ENCODE results near the gene ARL4A. TPM values are rescaled to one million over a fixed set of nuclear protein-coding genes. Genes with fewer than 3 reads are reported as not detected.

ARL4A gene
- total RNA-seq, 4 donors from 2014 or later, result 98.1 to 116 (median 112) TPM

DNA sequence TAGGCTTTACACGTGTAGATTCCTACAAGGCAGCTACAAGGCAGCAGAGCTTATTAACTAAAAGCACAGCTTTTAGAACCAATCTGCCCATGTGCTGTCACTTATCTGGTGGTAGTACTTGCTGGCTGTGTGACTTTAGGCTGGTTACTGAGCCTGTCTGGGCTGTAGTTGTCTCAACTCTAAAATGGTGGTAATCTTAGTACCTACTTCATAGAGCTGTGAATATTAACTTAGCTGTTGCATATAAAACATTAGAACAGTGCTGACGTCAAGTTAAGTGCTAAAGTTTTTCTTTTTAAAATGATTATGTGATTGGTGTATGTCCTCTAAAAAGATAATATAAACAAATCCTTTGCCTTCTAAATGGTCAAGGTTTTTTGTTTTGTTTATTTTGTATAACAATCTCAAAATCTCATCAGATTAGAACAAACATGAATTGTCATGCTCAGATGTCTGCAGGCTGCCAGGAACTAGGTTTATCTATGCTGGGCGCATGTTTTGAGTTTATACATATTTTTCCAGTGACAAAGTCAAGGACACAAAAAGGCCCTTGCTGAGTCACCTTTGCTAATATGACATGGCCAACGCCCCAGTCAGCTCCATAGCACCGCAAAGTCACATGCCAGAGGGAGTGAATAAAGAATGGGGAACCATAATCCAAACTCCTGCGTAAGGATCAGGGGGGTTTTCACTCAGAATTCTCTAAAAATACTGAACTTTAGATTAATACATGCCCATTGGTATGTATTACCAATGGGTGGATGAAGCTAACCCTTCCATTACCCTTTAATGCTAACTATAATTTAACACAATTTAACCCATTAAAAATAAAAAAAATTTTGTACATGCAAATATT, 39.8 kb upstream of the ARL4A start:
- Histone ChIP-seq H3K9me3 (no peaks in the 10 kb centered on the region), H3K36me3 (no peaks in the 10 kb centered on the region), H3K27me3 (no peaks in the 10 kb centered on the region), H3K4me3 (no peak overlapping the region), H3K27ac (no peak overlapping the region), H3K4me1 (no peaks in the 10 kb centered on the region)
- WGBS, result 55% methylated on average over 6 of the region's 6 CpGs
- TF ChIP-seq, protein P1, sequence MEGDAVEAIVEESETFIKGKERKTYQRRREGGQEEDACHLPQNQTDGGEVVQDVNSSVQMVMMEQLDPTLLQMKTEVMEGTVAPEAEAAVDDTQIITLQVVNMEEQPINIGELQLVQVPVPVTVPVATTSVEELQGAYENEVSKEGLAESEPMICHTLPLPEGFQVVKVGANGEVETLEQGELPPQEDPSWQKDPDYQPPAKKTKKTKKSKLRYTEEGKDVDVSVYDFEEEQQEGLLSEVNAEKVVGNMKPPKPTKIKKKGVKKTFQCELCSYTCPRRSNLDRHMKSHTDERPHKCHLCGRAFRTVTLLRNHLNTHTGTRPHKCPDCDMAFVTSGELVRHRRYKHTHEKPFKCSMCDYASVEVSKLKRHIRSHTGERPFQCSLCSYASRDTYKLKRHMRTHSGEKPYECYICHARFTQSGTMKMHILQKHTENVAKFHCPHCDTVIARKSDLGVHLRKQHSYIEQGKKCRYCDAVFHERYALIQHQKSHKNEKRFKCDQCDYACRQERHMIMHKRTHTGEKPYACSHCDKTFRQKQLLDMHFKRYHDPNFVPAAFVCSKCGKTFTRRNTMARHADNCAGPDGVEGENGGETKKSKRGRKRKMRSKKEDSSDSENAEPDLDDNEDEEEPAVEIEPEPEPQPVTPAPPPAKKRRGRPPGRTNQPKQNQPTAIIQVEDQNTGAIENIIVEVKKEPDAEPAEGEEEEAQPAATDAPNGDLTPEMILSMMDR (IDR thresholded peaks at IDR 0.05), result no peak
- TF ChIP-seq POLR2A (IDR thresholded peaks at IDR 0.05) (no peak), POLR2AphosphoS5 (IDR thresholded peaks at IDR 0.05) (no peak), EP300 (IDR thresholded peaks at IDR 0.05) (no peak)
- no peak for DNase-seq (ENCODE audit: low spot score in 2 of 2)

DNA sequence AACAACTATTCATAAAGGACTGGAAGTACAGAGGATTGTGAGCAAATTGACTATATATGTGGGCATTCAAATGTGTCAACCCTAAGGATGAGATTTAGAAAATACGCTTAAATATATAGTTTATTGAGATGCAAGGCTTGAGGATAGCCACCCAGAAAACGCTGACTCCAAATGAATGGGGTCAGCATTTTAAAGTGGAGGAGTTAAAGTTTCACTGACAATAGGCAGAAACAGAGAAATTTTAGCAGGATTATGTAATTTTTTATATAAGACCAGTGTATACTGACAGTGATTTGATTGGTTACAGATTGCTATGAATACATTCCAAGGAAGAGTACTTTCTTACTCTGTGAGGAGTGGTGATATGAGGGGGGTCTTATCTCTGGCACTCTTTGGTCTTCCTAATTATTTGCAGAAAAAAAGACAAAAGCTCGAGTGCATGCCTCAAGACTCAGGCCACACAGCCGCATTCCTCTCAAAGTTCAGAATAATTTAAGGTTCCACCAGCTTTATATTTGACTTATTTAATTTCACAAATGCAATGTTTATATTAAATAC, 38.6 kb upstream of the ARL4A start:
- WGBS, result 78% methylated on average over 4 of the region's 4 CpGs
- Histone ChIP-seq H3K4me3 (no peak overlapping the region), H3K27me3 (no peaks in the 10 kb centered on the region), H3K27ac (no peak overlapping the region), H3K36me3 (no peaks in the 10 kb centered on the region), H3K4me1 (no peaks in the 10 kb centered on the region), H3K9me3 (no peaks in the 10 kb centered on the region)
- TF ChIP-seq POLR2AphosphoS5 (IDR thresholded peaks at IDR 0.05), result no peak
- TF ChIP-seq, protein P1 (IDR thresholded peaks at IDR 0.05), result no peak
- no peak for TF ChIP-seq POLR2A (IDR thresholded peaks at IDR 0.05)
- no peak for DNase-seq (ENCODE audit: low spot score in 2 of 2)

DNA sequence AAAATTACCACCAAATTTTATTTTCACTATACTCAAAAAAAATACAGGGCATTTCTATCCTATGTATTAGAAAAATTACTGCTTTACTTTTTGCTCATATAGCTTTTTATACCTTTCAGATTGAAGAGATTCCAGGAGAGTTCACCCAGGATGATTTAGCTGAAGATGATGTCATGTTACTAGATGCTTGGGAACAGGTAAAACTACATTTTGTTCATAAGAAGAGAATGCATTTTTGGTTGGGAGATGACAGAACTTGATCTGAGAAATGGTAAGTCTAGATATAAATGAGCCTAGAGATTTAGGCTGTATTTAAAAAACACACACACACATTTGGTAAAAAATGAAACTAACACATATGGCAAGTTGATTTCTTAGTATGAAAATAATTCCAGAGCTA, 38.1 kb upstream of the ARL4A start:
- H3K36me3 ChIP-seq, result no peaks in the 10 kb centered on the region
- no peak for DNase-seq (ENCODE audit: low spot score in 2 of 2)
- no peak overlapping the region for H3K27ac ChIP-seq
- H3K27me3 ChIP-seq, result no peaks in the 10 kb centered on the region
- no peaks in the 10 kb centered on the region for H3K9me3 ChIP-seq
- H3K4me3 ChIP-seq, result no peak overlapping the region
- no peaks in the 10 kb centered on the region for H3K4me1 ChIP-seq
- no peak for TF ChIP-seq EP300 (IDR thresholded peaks at IDR 0.05)

DNA sequence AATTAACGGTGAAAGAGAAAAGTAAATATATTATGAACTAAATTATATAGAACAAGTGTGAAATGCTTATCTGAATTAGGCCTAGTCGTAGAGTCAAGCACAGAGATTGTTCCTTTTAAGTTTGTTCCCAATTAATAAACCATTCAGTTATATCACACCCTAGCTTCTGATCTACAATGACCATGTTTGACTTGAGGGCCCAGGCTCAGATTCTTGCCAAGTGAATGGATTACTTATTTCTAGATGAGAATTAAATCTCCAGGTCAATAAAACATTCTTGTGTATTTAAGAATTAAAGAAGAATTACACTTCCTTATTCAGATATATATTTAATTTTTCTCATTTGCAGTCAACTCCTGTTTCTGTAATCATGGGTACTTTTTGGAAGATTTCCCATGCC, 37.4 kb upstream of the ARL4A start:
- no peaks in the 10 kb centered on the region for H3K27me3 ChIP-seq
- no peaks in the 10 kb centered on the region for H3K9me3 ChIP-seq
- no peak overlapping the region for H3K4me3 ChIP-seq
- no peaks in the 10 kb centered on the region for H3K4me1 ChIP-seq
- no peak for TF ChIP-seq POLR2AphosphoS5 (IDR thresholded peaks at IDR 0.05)
- H3K36me3 ChIP-seq, result no peaks in the 10 kb centered on the region
- H3K27ac ChIP-seq, result no peak overlapping the region
- WGBS, result 88% methylated on average over 2 of the region's 2 CpGs
- no peak for DNase-seq (ENCODE audit: low spot score in 2 of 2)

DNA sequence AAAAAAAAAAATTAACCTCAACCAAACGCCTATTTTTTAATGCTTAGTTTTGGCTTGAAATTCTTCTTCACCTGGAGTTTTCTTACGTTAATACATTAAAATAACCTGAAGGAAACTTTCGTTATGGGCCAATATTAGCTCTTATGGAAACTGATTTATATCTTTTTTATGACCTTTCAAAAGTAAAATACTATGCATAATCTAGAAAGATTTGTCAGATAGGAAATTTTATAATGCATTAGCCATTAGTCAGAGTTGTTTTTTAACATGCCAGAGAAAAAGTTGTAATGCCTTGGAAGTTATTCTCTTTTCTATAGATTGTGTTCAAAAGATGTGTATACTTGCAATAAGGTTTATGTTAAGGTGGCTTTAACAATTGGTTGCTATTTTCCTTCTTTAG, 34.3 kb upstream of the ARL4A start:
- Histone ChIP-seq H3K27ac (no peak overlapping the region), H3K27me3 (no peaks in the 10 kb centered on the region), H3K9me3 (no peaks in the 10 kb centered on the region), H3K4me1 (no peaks in the 10 kb centered on the region), H3K4me3 (no peak overlapping the region), H3K36me3 (no peaks in the 10 kb centered on the region)
- no peak for DNase-seq (ENCODE audit: low spot score in 2 of 2)
- 55% methylated on average over 3 of the region's 3 CpGs for WGBS
- no peak for TF ChIP-seq EP300 (IDR thresholded peaks at IDR 0.05)
- no peak for TF ChIP-seq POLR2AphosphoS5 (IDR thresholded peaks at IDR 0.05)
- TF ChIP-seq POLR2A (IDR thresholded peaks at IDR 0.05), result no peak
- TF ChIP-seq, protein P1 (IDR thresholded peaks at IDR 0.05), result no peak

DNA sequence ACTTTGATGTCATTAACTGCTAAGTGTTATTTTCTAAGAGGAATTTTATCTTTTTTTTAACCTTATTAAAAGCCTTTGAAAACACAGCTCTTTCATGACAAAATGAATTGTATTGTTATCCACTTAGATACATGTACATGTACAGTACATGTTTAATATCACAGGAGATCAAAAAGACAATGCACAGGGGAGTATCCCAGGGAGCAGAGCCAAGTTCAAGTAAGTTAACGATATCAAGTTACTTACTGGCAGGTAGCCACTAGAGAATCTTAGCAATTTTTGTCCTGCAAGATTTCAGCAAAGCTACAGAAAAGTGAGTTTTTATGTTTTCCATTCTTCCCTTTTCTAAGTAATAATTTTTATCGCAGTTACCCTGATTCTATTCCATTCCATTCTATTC, 33.9 kb upstream of the ARL4A start:
- H3K9me3 ChIP-seq, result no peaks in the 10 kb centered on the region
- no peak for DNase-seq (ENCODE audit: low spot score in 2 of 2)
- H3K27ac ChIP-seq, result no peak overlapping the region
- no peaks in the 10 kb centered on the region for H3K4me1 ChIP-seq
- H3K27me3 ChIP-seq, result no peaks in the 10 kb centered on the region
- WGBS, result 48% methylated on average over 2 of the region's 2 CpGs
- no peak overlapping the region for H3K4me3 ChIP-seq
- H3K36me3 ChIP-seq, result no peaks in the 10 kb centered on the region
- TF ChIP-seq POLR2AphosphoS5 (IDR thresholded peaks at IDR 0.05) (no peak), EP300 (IDR thresholded peaks at IDR 0.05) (no peak), POLR2A (IDR thresholded peaks at IDR 0.05) (no peak)
- TF ChIP-seq, protein P1 (IDR thresholded peaks at IDR 0.05), result no peak
